HG03565 (cell line): Measurements from ENCODE around the gene KCTD7.
"Not testable (repeated sequence)": the region's sequence is repeated elsewhere in the genome, so short reads cannot be mapped to it uniquely, and the experiment has no call there.

Experiments
- ATAC-seq: cut with Tn5 transposase; IDR thresholded peaks from one replicate; pipeline ENCODE4 v1.9.1; 2021; ENCODE audit warnings: mild to moderate bottlenecking, moderate library complexity; ENCODE audit not compliant: unreplicated experiment

KCTD7 gene

DNA sequence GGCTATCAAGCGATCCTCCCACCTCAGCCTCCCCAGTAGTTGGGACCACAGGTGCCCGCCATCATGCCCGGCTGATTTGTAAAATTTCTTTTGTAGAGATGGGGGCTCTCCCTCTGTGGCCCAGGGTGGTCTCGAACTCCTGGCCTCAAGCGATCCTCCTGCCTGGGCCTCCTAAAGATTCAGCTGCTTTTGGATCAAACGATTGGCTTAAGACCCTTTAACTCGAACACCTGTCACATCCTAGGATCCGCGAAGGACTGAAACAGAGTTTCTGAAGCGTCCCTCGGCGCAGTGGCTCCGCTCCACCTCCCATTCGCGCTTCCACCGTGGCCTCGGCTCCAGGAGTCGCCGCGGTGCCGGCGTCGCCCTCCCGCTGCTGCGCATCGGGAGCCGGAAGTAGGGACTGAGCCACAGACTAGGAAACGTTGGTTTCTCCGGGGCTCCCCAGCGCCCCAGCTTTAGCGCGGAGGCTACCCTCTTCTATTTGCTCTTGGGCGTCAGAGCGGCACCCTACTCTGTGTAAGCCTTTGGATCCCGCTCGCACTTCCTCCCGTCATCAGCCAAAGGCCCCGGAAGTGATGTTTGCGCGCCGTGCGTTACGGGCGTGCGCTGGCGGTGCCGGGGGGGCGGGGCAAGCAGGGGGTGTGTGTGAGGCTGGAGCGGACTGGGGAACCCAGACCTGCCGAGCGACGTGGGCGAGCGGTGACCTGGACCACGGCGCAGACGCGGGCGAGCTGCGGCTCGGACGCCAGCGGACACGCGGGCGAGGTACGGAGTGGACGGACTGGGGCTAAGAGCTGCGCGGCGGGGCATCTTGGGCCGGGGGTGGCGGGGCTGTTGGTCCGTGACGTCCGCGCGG lies 53.0 kb downstream of the KCTD7 start:
- ATAC-seq = peak; percentile 87

- ATAC-seq = no peak
These were observed 53.8 kb downstream of the KCTD7 start for GRCh38 chr7:66682350-66683093.

- not testable (repeated sequence) for ATAC-seq
These were observed 54.6 kb downstream of the KCTD7 start for GRCh38 chr7:66683094-66683769.

DNA sequence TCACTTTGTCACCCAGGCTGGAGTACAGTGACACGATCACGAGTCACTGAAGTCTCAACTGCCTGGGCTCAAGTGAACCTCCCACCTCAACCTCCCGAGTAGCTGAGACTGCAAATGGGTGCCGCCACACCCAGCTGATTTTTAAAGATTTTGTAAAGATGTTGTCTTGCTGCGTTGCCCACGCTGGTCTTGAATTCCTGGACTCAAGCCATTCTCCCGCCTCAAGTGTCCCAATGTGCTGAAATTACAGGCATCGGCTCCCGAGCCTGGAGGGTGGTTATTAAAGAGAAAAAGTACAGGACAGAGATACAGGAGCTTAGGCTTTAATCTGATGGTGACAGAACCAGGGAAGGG lies 55.1 kb downstream of the KCTD7 start:
- ATAC-seq = no peak

DNA sequence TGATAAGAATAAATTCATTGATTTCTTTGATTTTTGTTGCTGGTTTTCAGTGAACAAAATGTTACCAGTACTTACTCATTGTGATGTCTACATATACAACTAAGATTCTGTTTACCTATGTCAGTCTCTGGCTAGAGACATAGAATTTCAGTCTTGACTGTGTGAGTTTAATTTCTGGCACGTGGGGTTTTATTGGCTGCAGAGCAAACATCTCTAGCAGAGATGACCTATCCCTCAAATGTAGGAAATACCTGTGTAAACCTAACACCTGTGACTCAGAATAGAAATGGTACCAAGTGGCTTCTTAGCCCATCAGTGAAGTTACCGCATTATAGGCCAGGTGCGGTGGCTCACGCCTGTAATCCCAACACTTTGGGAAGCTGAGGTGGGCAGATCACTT lies 57.0 kb downstream of the KCTD7 start:
- ATAC-seq = not testable (repeated sequence)

- no peak for ATAC-seq
These were observed 58.5 kb downstream of the KCTD7 start for GRCh38 chr7:66687186-66687585.

- ATAC-seq = not testable (repeated sequence)
These were observed 59.0 kb downstream of the KCTD7 start for GRCh38 chr7:66687672-66688071.

- ATAC-seq = no peak
These were observed 60.4 kb downstream of the KCTD7 start for GRCh38 chr7:66689081-66689480.

DNA sequence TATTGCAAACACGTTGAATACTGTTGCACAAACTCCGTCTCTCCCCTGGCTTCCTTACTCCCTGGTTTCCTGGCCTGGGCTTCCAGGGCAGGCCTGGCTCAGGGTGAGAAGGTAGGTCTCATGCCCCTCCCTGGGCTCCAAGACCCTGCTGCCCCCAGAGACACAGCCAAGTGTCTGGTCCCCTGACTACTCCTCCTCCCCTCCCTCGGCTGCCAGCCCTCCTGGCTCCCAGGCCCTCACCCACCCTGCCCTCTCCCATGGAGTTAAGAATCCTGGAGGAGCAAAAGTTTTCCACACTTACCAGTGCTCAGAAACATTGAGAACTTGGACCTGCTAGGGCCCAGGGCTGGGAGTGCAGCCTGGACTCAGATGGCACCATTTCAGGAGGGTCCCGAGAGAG lies 64.7 kb downstream of the KCTD7 start:
- ATAC-seq = no peak
